Glutamatergic neuron (in vitro differentiated cells): ENCODE data around the gene OR7D2. TPM values are rescaled to one million over a fixed set of nuclear protein-coding genes. Genes with fewer than 3 reads are reported as not detected.

ENCODE experiments used
- DNase-seq: peaks from one replicate; pipeline ENCODE4 v3.0.0; 2022
- H3K27ac Mint-ChIP-seq: one replicate; pipeline ENCODE4 v1.8.0; 2020; ENCODE audit warnings: mild to moderate bottlenecking, mixed read lengths, inconsistent platforms; ENCODE audit not compliant: unreplicated experiment
- H3K27me3 Mint-ChIP-seq: one replicate; pipeline ENCODE4 v1.8.0; 2020; ENCODE audit warnings: mild to moderate bottlenecking, moderate library complexity, mixed read lengths, inconsistent platforms; ENCODE audit not compliant: unreplicated experiment
- H3K36me3 Mint-ChIP-seq: one replicate; pipeline ENCODE4 v1.8.0; 2020; ENCODE audit warnings: mild to moderate bottlenecking, mixed read lengths, inconsistent platforms; ENCODE audit not compliant: unreplicated experiment
- H3K4me1 Mint-ChIP-seq: one replicate; pipeline ENCODE4 v1.8.0; 2020; ENCODE audit warnings: mild to moderate bottlenecking, low read depth, mixed read lengths, inconsistent platforms; ENCODE audit not compliant: unreplicated experiment
- H3K4me3 Mint-ChIP-seq: one replicate; pipeline ENCODE4 v1.8.0; 2020; ENCODE audit warnings: mild to moderate bottlenecking, mixed read lengths, inconsistent platforms; ENCODE audit not compliant: unreplicated experiment
- H3K9me3 Mint-ChIP-seq: one replicate; pipeline ENCODE4 v1.8.0; 2020; ENCODE audit warnings: mild to moderate bottlenecking, moderate library complexity, mixed read lengths, inconsistent platforms; ENCODE audit not compliant: unreplicated experiment
- long read RNA-seq: library from polyadenylated mRNA; unstranded; transcript quantifications from one replicate; pipeline ENCODE4 v2.0.0, GENCODE V29; 2020; ENCODE audit not compliant: unreplicated experiment
- total RNA-seq: library from RNA; stranded (reverse); fragmentation: NEBNext Ultra II Directional; extraction: Animal tissue kit (Norgen Biotek cat#: 25700); gene quantifications from one replicate; pipeline ENCODE4 v1.2.1, GENCODE V29; 2021; ENCODE audit not compliant: unreplicated experiment
- TF ChIP-seq, protein P1 (sequence below): fragments of 200-600 bp; sonication (generic); IDR thresholded peaks from one replicate; pipeline ENCODE4 v1.5.0; 2021; ENCODE audit not compliant: partially characterized antibody, unreplicated experiment

OR7D2 gene
- not detected for total RNA-seq
- long read RNA-seq: 0 reads

DNA sequence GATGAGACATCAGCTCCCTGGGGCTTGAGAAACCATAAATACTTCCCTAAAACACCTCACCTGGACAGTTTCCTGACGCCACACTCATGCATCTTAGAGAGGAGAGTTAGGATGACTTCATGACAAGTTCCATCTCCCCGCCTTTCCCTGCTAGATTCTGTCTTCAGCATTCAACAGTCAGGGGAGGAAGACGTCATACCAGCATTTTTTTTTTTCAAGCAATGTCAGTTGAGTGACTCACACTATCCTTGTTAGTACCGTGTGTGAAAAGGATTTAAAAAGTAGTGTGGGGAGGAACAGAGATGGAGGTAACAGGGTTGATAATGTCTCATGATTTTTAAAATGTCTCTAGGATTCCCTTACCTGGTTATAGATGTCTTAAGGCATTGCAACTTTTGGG, at the start of gene OR7D2:
Gene OR7D2 (plus strand): TSS at position 79 of the 400 bp plus-strand sequence. CDS start 6,803 bp downstream, outside the sequence.
- TF ChIP-seq, protein P1, sequence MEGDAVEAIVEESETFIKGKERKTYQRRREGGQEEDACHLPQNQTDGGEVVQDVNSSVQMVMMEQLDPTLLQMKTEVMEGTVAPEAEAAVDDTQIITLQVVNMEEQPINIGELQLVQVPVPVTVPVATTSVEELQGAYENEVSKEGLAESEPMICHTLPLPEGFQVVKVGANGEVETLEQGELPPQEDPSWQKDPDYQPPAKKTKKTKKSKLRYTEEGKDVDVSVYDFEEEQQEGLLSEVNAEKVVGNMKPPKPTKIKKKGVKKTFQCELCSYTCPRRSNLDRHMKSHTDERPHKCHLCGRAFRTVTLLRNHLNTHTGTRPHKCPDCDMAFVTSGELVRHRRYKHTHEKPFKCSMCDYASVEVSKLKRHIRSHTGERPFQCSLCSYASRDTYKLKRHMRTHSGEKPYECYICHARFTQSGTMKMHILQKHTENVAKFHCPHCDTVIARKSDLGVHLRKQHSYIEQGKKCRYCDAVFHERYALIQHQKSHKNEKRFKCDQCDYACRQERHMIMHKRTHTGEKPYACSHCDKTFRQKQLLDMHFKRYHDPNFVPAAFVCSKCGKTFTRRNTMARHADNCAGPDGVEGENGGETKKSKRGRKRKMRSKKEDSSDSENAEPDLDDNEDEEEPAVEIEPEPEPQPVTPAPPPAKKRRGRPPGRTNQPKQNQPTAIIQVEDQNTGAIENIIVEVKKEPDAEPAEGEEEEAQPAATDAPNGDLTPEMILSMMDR: no peak
- DNase-seq: no peak
- no peak within 1 kb of the TSS for H3K27ac Mint-ChIP-seq
- peaks cover 11% of the 10 kb centered on the region for H3K9me3 Mint-ChIP-seq
- no peaks in the 10 kb centered on the region for H3K4me1 Mint-ChIP-seq
- no peak within 1 kb of the TSS for H3K4me3 Mint-ChIP-seq
- no peaks in the 10 kb centered on the region for H3K27me3 Mint-ChIP-seq
- peaks cover 5% of the 10 kb centered on the region for H3K36me3 Mint-ChIP-seq

DNA sequence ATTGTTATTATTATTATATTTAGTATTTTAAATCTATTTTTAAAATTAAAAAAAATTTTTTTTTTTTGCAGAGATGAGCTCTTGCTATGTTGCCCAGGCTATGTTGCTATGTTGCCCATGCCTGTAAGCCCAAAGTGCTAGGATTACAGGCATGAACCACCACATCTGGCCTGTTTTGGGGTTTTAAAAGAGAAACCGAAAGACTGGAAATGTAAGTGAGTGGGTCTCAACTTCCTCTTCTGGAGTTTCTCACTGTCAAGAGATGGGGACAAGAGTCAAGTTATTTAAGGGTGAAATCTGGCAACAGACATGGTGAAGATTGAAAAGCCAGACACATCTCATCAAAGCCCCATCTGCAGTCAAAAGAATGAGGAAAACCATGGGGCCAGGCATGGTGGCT, 47.8 kb upstream of the OR7D2 start:
- H3K4me3 Mint-ChIP-seq: no peak overlapping the region
- peaks cover 6% of the 10 kb centered on the region for H3K9me3 Mint-ChIP-seq
- no peak overlapping the region for H3K27ac Mint-ChIP-seq
- H3K27me3 Mint-ChIP-seq: peaks cover 4% of the 10 kb centered on the region
- TF ChIP-seq, protein P1: no peak
- peaks cover 8% of the 10 kb centered on the region for H3K36me3 Mint-ChIP-seq
- no peaks in the 10 kb centered on the region for H3K4me1 Mint-ChIP-seq
- DNase-seq: no peak

GRCh38 chr19:9132422-9132821, 46.4 kb upstream of the OR7D2 start:
- Mint-ChIP-seq H3K4me3 (no peak overlapping the region), H3K27ac (no peak overlapping the region), H3K36me3 (no peaks in the 10 kb centered on the region), H3K9me3 (peaks cover 5% of the 10 kb centered on the region), H3K27me3 (peaks cover 4% of the 10 kb centered on the region), H3K4me1 (no peaks in the 10 kb centered on the region)
- TF ChIP-seq, protein P1: no peak
- DNase-seq: no peak

DNA sequence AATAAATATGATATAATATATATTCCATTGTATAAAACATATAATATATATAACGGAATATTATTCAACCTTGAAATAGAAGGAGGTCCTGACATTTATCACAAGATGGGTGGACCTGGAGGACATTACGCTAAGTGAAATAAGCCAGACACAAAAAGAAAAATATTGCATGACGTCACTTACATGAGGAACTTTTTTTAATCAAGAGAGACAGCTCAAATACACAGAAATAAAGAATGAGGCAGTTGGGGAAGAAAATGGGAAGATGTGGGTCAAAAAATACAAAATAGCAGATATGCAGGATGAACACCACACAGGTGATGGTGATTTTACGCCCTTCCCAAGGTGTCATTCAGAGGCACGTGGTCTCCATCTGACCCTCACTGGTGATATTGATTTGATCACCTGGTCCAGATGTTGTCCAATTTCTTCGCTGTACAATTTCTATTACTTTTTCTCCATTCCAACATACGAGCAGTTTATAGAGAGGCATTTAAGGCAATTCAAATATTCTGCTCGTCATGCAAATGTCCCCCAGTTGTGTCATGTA, 39.1 kb upstream of the OR7D2 start:
- no peak for DNase-seq
- H3K4me1 Mint-ChIP-seq: peaks cover 5% of the 10 kb centered on the region
- peaks cover 6% of the 10 kb centered on the region for H3K36me3 Mint-ChIP-seq
- H3K9me3 Mint-ChIP-seq: peaks cover 9% of the 10 kb centered on the region
- peak overlapping the region; percentile 97 for H3K27ac Mint-ChIP-seq
- TF ChIP-seq, protein P1: no peak
- H3K4me3 Mint-ChIP-seq: peak overlapping the region; percentile 96
- H3K27me3 Mint-ChIP-seq: peaks cover 2% of the 10 kb centered on the region

DNA sequence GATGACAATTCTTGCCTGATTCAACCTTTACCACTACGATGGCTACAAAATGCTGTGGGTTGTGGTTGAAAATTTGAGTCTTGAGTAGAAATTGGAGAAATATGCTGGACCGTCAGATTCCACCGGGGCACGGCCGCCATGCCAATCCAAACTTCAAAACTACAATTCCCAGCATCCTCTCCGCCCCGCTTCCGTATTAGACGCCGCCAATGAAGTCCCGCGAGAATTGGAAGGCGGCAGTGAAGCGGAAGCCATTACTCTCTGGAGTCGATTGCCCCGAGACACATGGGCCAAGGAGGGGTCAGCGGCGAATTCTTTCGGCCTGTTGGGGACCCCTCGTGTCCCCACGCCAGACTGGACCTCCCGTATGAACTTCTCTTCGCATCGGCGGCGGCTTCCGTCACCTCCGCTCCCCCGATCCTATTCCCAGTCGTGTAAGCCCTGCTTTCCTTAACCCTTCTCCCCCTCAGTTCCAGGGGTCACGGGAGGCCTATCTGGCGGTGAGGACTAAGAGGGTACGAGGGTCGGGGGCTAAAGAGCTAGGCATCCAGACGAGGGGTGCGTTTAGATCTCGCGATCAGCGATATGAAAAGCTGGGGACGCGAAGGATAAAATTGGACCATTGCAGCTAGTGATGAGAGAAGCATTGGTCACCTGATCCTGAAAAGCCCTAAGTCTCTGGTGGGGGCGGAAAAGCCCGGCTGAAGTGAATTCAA, 38.5 kb upstream of the OR7D2 start, which contains the start of gene ZNF317:
Gene ZNF317 (plus strand): TSS at position 239 of the 716 bp plus-strand sequence. CDS start 15,620 bp downstream, outside the sequence.
- DNase-seq: peak; percentile 90
- TF ChIP-seq, protein P1: no peak
- peak within 1 kb of the TSS; percentile 97 for H3K27ac Mint-ChIP-seq
- H3K4me1 Mint-ChIP-seq: peaks cover 5% of the 10 kb centered on the region
- peaks cover 2% of the 10 kb centered on the region for H3K27me3 Mint-ChIP-seq
- H3K36me3 Mint-ChIP-seq: peaks cover 10% of the 10 kb centered on the region
- H3K4me3 Mint-ChIP-seq: peak within 1 kb of the TSS; percentile 96
- H3K9me3 Mint-ChIP-seq: peaks cover 11% of the 10 kb centered on the region
